Activated CD4-positive, alpha-beta T cell treated with anti-CD3 and anti-CD28 coated beads, Interleukin-2, amount 10 ng/mL, durations not matched to agents 24 days and 14 days (primary cell): Measurements from ENCODE around the gene INPP4B. TPM values are rescaled to one million over a fixed set of nuclear protein-coding genes. Genes with fewer than 3 reads are reported as not detected.

Experiments
- DNase-seq: peaks from one replicate; pipeline ENCODE4 v3.0.0; 2022
- H3K27ac Mint-ChIP-seq: one replicate; pipeline ENCODE4 v1.8.0; 2022; ENCODE audit warnings: mild to moderate bottlenecking, mixed read lengths
- H3K27me3 Mint-ChIP-seq: one replicate; pipeline ENCODE4 v1.8.0; 2022; ENCODE audit warnings: mixed read lengths
- H3K36me3 Mint-ChIP-seq: one replicate; pipeline ENCODE4 v1.8.0; 2022; ENCODE audit warnings: low read depth, mild to moderate bottlenecking, mixed read lengths
- H3K4me1 Mint-ChIP-seq: one replicate; pipeline ENCODE4 v1.8.0; 2021; ENCODE audit warnings: mixed read lengths
- H3K4me3 Mint-ChIP-seq: one replicate; pipeline ENCODE4 v1.8.0; 2022; ENCODE audit warnings: mild to moderate bottlenecking, moderate library complexity, mixed read lengths
- H3K9me3 Mint-ChIP-seq: one replicate; pipeline ENCODE4 v1.8.0; 2021; ENCODE audit warnings: mixed read lengths
- intact Hi-C: fragments of 100-400 bp; cut with micrococcal nuclease; formaldehyde crosslinking; loops from one replicate; pipeline ENCODE4 v1.15.1; 2023
- total RNA-seq: library from RNA; stranded (reverse); gene quantifications from 2 replicates; pipeline ENCODE4 v1.2.3, GENCODE V29; 2022

Gene INPP4B
- total RNA-seq, 1 donor from 2014 or later, result 42.5 TPM

DNA sequence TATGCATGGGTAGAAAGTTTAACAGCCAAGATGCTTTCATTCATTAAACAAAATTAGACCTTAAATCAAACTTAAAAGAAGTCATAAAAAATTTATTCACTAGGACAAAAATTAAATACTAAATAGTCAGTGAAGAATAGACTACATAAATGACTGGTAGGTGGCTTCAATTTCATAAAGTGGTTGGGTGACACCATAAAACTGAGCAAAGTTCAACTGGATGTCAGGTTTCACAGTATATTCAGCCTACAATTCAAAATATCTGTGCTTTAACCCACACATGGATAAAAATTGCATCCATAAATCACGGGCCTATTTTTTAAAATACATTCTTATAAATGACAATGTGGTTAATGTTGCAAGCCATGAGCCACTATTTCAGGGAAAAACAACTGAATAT is 627.4 kb downstream of the INPP4B start:
- intact Hi-C loops, result no loop called here
- no peak overlapping the region for H3K4me3 Mint-ChIP-seq
- H3K36me3 Mint-ChIP-seq, result peaks cover 13% of the 10 kb centered on the region
- H3K4me1 Mint-ChIP-seq, result peaks cover 1% of the 10 kb centered on the region
- H3K27me3 Mint-ChIP-seq, result no peaks in the 10 kb centered on the region
- H3K27ac Mint-ChIP-seq, result no peak overlapping the region
- no peak for DNase-seq
- no peaks in the 10 kb centered on the region for H3K9me3 Mint-ChIP-seq

- no peak for DNase-seq
- intact Hi-C loops, result no loop called here
- Mint-ChIP-seq H3K9me3 (no peaks in the 10 kb centered on the region), H3K4me1 (peaks cover 5% of the 10 kb centered on the region), H3K27ac (no peak overlapping the region), H3K27me3 (no peaks in the 10 kb centered on the region), H3K36me3 (peaks cover 24% of the 10 kb centered on the region), H3K4me3 (no peak overlapping the region)
These were observed 634.7 kb downstream of the INPP4B start for GRCh38 chr4:142211444-142211843.

GRCh38 chr4:142203505-142203904 is 642.6 kb downstream of the INPP4B start:
- H3K9me3 Mint-ChIP-seq, result no peaks in the 10 kb centered on the region
- no peak overlapping the region for H3K27ac Mint-ChIP-seq
- no peak overlapping the region for H3K4me3 Mint-ChIP-seq
- H3K27me3 Mint-ChIP-seq, result no peaks in the 10 kb centered on the region
- H3K4me1 Mint-ChIP-seq, result peaks cover 2% of the 10 kb centered on the region
- intact Hi-C loops, result no loop called here
- H3K36me3 Mint-ChIP-seq, result peaks cover 14% of the 10 kb centered on the region
- no peak for DNase-seq

DNA sequence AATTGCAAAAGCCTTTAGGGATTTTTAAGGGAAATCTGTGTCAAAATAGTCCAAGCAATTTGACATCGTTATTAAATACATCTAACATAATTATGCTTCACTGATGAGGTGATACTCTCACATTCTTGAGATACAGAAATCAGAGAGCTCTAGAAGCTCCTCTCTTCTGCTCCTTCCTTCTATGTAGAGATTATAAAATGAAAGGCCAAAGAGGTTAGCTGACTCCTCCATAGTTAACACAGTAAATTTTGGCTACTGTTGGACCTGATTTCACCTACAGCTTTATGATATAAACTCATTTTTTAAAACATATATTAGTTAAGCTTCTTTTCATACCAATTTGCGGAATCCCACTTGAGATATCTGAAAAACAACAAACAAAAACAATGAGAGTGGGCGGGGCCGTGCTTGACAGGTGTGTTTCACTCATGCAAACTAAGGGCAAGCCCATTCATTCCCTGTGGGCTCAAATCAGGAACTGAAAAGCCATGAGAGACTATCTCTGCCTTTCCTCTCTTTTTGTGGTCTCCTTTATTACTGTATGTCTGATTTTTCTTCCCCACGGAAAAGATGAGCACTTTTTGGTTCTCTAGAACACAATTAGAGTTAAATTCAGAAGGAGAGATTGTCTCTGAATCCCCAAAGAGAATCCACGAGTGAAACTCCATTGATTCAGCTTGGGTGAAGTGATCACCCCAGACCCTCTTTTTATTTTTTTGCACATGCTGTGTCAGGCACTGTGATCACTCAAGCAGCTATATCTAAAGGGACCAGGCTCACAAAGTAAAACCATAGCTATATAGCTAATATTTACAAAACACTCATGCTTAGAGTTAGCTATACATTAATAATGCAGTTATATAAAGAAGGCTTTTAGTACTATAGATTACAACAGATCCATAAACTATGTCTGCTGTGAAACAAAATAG is 643.4 kb downstream of the INPP4B start:
- intact Hi-C loops, result no loop called here
- Mint-ChIP-seq H3K36me3 (peaks cover 14% of the 10 kb centered on the region), H3K4me3 (no peak overlapping the region), H3K9me3 (no peaks in the 10 kb centered on the region), H3K27me3 (no peaks in the 10 kb centered on the region), H3K4me1 (peaks cover 2% of the 10 kb centered on the region), H3K27ac (no peak overlapping the region)
- no peak for DNase-seq

DNA sequence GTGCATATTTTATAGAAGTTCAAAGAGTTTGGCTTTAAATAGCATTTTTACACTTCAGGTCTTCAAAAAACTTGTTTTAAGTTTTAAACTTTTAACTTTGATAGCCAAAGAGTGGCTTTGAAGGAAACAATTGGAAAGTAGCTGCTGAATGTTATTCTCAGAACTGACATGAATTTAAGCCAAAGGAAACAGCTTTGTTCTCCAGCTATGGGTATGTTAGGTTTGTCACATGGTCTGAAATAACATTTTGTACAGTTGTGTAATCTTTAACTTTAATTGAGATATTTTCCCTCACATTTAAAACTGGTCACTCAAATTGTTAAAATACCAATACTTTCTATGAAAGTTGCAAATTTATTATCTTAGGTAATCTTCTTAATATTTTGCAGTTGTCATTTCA is 645.1 kb downstream of the INPP4B start:
- Mint-ChIP-seq H3K27me3 (no peaks in the 10 kb centered on the region), H3K4me1 (peaks cover 2% of the 10 kb centered on the region), H3K36me3 (peaks cover 3% of the 10 kb centered on the region), H3K9me3 (no peaks in the 10 kb centered on the region), H3K4me3 (no peak overlapping the region), H3K27ac (no peak overlapping the region)
- intact Hi-C loops, result no loop called here
- no peak for DNase-seq

DNA sequence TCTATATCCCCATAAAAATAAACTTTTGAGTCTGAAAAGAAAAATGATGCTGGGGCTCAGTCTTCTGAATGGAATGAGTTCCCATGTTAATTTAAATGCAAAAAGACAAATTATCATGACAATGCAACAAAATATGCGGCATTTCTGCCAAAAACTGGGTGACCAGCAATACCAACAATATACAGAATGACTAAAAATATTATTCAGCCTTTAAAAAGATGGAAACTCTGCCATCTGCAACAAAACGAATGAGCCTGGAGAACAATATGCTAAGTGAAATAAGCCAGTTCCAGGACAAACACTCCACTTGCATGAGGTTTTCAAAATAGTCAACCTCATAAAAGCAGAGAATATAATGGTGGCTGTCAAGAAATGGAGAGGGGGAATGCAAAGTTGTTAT is 651.2 kb downstream of the INPP4B start:
- H3K36me3 Mint-ChIP-seq, result peaks cover 8% of the 10 kb centered on the region
- intact Hi-C loops, result no loop called here
- H3K27me3 Mint-ChIP-seq, result no peaks in the 10 kb centered on the region
- no peaks in the 10 kb centered on the region for H3K4me1 Mint-ChIP-seq
- H3K9me3 Mint-ChIP-seq, result no peaks in the 10 kb centered on the region
- DNase-seq, result no peak
- H3K4me3 Mint-ChIP-seq, result no peak overlapping the region
- H3K27ac Mint-ChIP-seq, result no peak overlapping the region

- intact Hi-C loops, result no loop called here
- no peak overlapping the region for H3K4me3 Mint-ChIP-seq
- no peaks in the 10 kb centered on the region for H3K9me3 Mint-ChIP-seq
- peaks cover 12% of the 10 kb centered on the region for H3K36me3 Mint-ChIP-seq
- no peaks in the 10 kb centered on the region for H3K27me3 Mint-ChIP-seq
- no peaks in the 10 kb centered on the region for H3K4me1 Mint-ChIP-seq
- no peak overlapping the region for H3K27ac Mint-ChIP-seq
- DNase-seq, result no peak
These were observed 654.2 kb downstream of the INPP4B start for GRCh38 chr4:142191901-142192300.

DNA sequence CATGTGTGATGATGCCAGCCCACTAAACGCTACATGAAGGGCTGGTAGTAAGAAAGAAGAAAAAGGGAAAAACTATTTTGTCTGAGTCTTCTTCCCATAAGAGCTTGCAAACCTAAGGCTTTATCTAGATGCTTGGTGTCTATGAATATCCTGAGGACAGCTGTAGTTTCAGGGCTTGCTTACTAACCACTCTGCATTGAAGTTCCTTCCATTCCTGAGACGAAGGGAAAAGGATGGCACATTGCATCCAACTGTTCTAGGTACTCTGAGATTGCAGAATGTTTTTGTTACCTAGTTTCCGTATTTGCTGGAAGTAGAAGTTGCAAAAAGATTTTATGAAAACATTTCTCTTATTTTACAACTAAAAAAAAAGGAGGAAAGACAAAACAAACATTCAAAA is 665.1 kb downstream of the INPP4B start:
- no peak for DNase-seq
- Mint-ChIP-seq H3K27ac (no peak overlapping the region), H3K27me3 (no peaks in the 10 kb centered on the region), H3K4me1 (no peaks in the 10 kb centered on the region), H3K4me3 (no peak overlapping the region), H3K9me3 (no peaks in the 10 kb centered on the region), H3K36me3 (peaks cover 27% of the 10 kb centered on the region)
- intact Hi-C loops, result no loop called here

GRCh38 chr4:142169216-142169615 is 676.9 kb downstream of the INPP4B start:
- intact Hi-C loops, result no loop called here
- Mint-ChIP-seq H3K4me3 (no peak overlapping the region), H3K36me3 (peaks cover 36% of the 10 kb centered on the region), H3K27ac (no peak overlapping the region), H3K27me3 (no peaks in the 10 kb centered on the region), H3K9me3 (no peaks in the 10 kb centered on the region), H3K4me1 (no peaks in the 10 kb centered on the region)
- DNase-seq, result no peak

DNA sequence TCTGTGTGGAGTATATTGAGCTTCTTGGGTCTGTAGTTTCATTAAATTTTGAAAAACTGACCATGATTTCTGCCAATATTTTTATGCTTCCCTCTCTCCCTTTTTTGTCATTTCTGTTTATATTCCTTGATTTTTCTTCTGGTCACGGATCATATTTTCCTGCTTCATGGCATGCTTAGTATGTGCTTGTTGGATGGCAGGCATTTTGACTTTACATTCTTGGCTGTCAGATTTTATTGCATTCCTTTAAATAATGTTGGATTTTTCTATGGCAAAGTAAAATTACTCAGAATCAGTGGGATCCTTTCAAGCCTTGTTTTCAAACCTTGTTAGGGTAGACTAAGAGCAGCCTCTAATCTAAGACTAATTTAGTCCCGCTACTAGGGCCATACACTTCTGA is 677.9 kb downstream of the INPP4B start:
- Mint-ChIP-seq H3K27me3 (no peaks in the 10 kb centered on the region), H3K4me1 (no peaks in the 10 kb centered on the region), H3K36me3 (peaks cover 32% of the 10 kb centered on the region), H3K27ac (no peak overlapping the region), H3K4me3 (no peak overlapping the region), H3K9me3 (no peaks in the 10 kb centered on the region)
- DNase-seq, result no peak
- intact Hi-C loops, result no loop called here

DNA sequence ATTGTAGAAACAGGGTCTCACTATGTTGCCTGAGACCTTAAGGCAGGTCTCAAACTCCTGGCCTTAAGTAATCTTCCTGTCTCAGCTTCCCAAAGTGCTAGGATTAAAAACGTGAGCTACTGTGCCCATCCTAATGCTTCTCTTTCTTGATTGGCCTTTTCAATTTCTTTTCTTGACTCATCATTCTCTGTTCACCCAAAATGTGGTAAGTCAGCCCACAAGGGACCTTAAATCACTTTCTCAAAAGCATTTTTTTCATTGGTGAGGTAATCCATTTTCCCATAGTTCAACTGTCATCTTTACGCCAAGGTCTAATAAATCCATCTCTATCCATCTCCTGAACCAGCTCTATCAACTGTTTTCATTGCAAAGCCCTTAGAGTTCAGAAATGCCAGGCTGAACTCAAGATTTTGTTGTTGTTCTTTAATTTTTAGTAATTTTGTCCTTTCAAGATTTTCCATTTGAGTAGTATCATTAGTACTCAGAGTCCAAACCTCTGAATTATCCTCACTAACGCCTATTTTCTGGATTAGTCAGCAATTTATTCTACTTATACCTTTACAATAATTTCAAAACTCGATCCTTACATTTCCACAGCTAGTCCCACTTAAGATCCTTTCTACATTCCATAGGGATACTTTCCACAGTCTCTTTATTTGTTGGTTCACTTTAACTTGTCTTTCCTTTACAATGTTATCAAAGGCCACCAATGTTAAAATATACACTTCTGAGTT is 681.2 kb downstream of the INPP4B start:
- Mint-ChIP-seq H3K27me3 (no peaks in the 10 kb centered on the region), H3K9me3 (no peaks in the 10 kb centered on the region), H3K4me1 (no peaks in the 10 kb centered on the region), H3K4me3 (no peak overlapping the region), H3K36me3 (peaks cover 37% of the 10 kb centered on the region), H3K27ac (no peak overlapping the region)
- intact Hi-C loops, result no loop called here
- no peak for DNase-seq

DNA sequence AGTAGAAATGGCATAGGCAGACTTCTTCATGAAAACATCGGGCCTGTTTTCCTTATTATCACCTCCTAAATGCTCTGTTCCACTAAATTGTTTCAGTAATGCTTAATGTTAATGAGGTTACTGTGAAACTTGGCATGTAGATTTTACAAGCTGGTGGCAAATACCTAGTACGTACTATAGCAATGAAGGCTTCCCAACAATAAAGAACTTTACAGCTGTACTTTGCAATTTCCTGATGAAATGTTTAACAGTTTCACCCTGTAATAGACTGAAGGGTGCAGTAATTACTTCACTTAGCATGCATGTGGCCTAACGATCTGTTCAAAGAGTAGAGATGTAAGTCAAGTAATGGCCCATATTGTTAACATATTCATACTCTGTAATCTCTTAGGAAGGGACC is 685.0 kb downstream of the INPP4B start:
- Mint-ChIP-seq H3K4me1 (no peaks in the 10 kb centered on the region), H3K27me3 (no peaks in the 10 kb centered on the region), H3K36me3 (peaks cover 41% of the 10 kb centered on the region), H3K4me3 (no peak overlapping the region), H3K9me3 (no peaks in the 10 kb centered on the region), H3K27ac (no peak overlapping the region)
- intact Hi-C loops, result no loop called here
- no peak for DNase-seq

GRCh38 chr4:142160509-142160908 is 685.6 kb downstream of the INPP4B start:
- no peaks in the 10 kb centered on the region for H3K4me1 Mint-ChIP-seq
- intact Hi-C loops, result no loop called here
- DNase-seq, result no peak
- no peaks in the 10 kb centered on the region for H3K9me3 Mint-ChIP-seq
- no peak overlapping the region for H3K4me3 Mint-ChIP-seq
- H3K36me3 Mint-ChIP-seq, result peaks cover 40% of the 10 kb centered on the region
- H3K27ac Mint-ChIP-seq, result no peak overlapping the region
- no peaks in the 10 kb centered on the region for H3K27me3 Mint-ChIP-seq

DNA sequence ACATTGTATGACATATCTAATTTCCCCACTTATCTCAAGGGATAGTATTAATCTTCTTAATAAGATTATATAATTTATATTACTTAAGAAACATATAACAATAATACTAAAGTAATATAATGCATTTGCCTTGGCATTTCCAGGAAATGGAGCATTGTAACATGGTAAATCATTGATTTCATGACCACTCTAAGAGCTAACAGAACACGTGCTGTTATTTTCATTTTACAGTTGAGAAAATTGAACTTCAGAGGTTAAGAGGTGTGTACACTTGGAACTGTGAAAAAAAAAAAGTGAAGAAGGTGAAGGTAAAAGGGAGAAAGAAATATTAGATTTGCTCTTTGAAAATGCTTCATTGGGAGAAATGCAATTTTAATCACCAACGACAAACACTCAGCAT is 687.1 kb downstream of the INPP4B start:
- Mint-ChIP-seq H3K27me3 (no peaks in the 10 kb centered on the region), H3K4me1 (no peaks in the 10 kb centered on the region), H3K9me3 (no peaks in the 10 kb centered on the region), H3K27ac (no peak overlapping the region), H3K36me3 (peaks cover 38% of the 10 kb centered on the region), H3K4me3 (no peak overlapping the region)
- intact Hi-C loops, result no loop called here
- no peak for DNase-seq
